ENCODE results near the gene PLXNA2. TPM values are rescaled to one million over a fixed set of nuclear protein-coding genes. Genes with fewer than 3 reads are reported as not detected.

The PLXNA2 gene
- total and polyA plus RNA-seq, 2 of the 8 experiments (the other 6 are each of a cell fraction or from before 2014, with no cell fraction given), result 0.33 to 1.5 TPM

- Histone ChIP-seq H3K27ac (ENCODE audit: low read depth, low read length) (no peak overlapping the region), H4K91ac (replicated peaks; ENCODE audit: insufficient read length, low read length) (no peak overlapping the region), H2BK15ac (ENCODE audit: low read length) (no peak overlapping the region), H3K4ac (replicated peaks; ENCODE audit: insufficient read length, low read depth, low read length) (no peak overlapping the region), H2AK5ac (ENCODE audit: low read depth, low read length) (no peak overlapping the region), H2BK12ac (ENCODE audit: low read depth, low read length) (0 out of 2 replicates have a peak overlapping the region, but pooled peaks have one; percentile 28), H3K23me2 (ENCODE audit: low read depth, low read length) (no peaks in the 10 kb centered on the region), H3K56ac (replicated peaks; ENCODE audit: insufficient read length, low read depth, low read length) (no peak overlapping the region), H3K4me3 (ENCODE audit: extremely low read depth in 1 of 4, insufficient read depth in 2 of 4, low read depth in 3 of 4, low read length in 4 of 4) (no peak overlapping the region), H3K27me3 (replicated peaks in 1 of 4; ENCODE audit: control insufficient read depth in 3 of 4, extremely low read depth in 1 of 4, insufficient read depth in 3 of 4, low read length in 3 of 4) (no peaks in the 10 kb centered on the region), H4K20me1 (replicated peaks in 1 of 2; ENCODE audit: control insufficient read depth in 1 of 2, insufficient read depth in 2 of 2, low read length in 2 of 2) (no peaks in the 10 kb centered on the region), H2BK120ac (replicated peaks; ENCODE audit: low read depth, low read length) (no peak overlapping the region), H3K9ac (replicated peaks in 1 of 4; ENCODE audit: extremely low read depth in 1 of 4, low read depth in 3 of 4, low read length in 3 of 4) (no peak overlapping the region), H3K4me2 (ENCODE audit: insufficient read depth in 1 of 2, low read depth in 2 of 2, low read length in 2 of 2) (no peak overlapping the region), H2BK20ac (ENCODE audit: low read length) (no peak overlapping the region), H2BK5ac (ENCODE audit: low read depth, low read length) (no peak overlapping the region), H3K18ac (ENCODE audit: extremely low read depth, low read length) (no peak overlapping the region), H3K36me3 (ENCODE audit: control insufficient read depth in 2 of 4, insufficient read depth in 4 of 4, low read length in 3 of 4) (no peaks in the 10 kb centered on the region), H3K14ac (ENCODE audit: insufficient read length) (no peak overlapping the region), H4K8ac (ENCODE audit: extremely low read depth, insufficient read depth, low read length) (no peak overlapping the region), H2AFZ (ENCODE audit: low read length) (no peak overlapping the region), H3K4me1 (replicated peaks in 1 of 4; ENCODE audit: control insufficient read depth in 3 of 4, insufficient read depth in 4 of 4, low read length in 3 of 4) (peaks cover 0 to 4% (median 0%) of the 10 kb centered on the region in 4 experiments; a peak in 3 of 7 replicates), H3K9me3 (ENCODE audit: insufficient read depth in 2 of 2, low read depth in 1 of 2, low read length in 1 of 2) (no peaks in the 10 kb centered on the region), H3K79me1 (ENCODE audit: low read depth, low read length) (no peaks in the 10 kb centered on the region), H3K23ac (ENCODE audit: insufficient read length) (no peak overlapping the region), H3K79me2 (ENCODE audit: control insufficient read depth in 1 of 2, insufficient read depth in 2 of 2, low read length in 2 of 2) (no peaks in the 10 kb centered on the region), H4K5ac (ENCODE audit: insufficient read length, low read depth, low read length) (no peak overlapping the region)
- WGBS, 2 experiments (ENCODE audit: extremely low coverage in 1 of 2, insufficient coverage in 1 of 2, insufficient read length in 1 of 2, insufficient replicate concordance in 2 of 2, low coverage in 1 of 2, low lambda C conversion rate in 2 of 2, missing lambda C conversion rate in 1 of 2), result 95% methylated on average over 5 of the region's 5 CpGs; no CpG with 5 or more reads in 1 of the 2 experiments
- ChIA-PET POLR2A (ENCODE audit: partially characterized antibody) (interaction anchor here (1.0 kb wide), 1 partner anchor 125 kb away, joined by 3 read pairs; no protein-coding TSS in a partner anchor), CTCF (ENCODE audit: partially characterized antibody) (interaction anchor here (4.4 to 4.5 kb wide), 2 partner anchors 15 to 132 kb away, joined by 18 to 22 read pairs; no protein-coding TSS in a partner anchor)
- DNase-seq (ENCODE audit: low read depth in 1 of 2, low spot score in 2 of 2) (no peak), FAIRE-seq (no peak)
- TF ChIP-seq SP4 (IDR thresholded peaks at IDR 0.05; ENCODE audit: low read length) (no peak), FOSL1 (IDR thresholded peaks at IDR 0.05; ENCODE audit: insufficient read depth, low read depth, low read length) (no peak), RFX5 (IDR thresholded peaks at IDR 0.05; ENCODE audit: borderline replicate concordance, low read depth, low read length) (no peak), TAF1 (IDR thresholded peaks at IDR 0.05; ENCODE audit: low read depth, low read length) (no peak)
Observed at GRCh38 chr1:208108646-208109330, 135.4 kb downstream of the PLXNA2 start.
